Measurements from ENCODE around the gene ALX4.

GRCh38 chr11:44340656-44341055 lies 30.7 kb upstream of the ALX4 start:
- no peak for TF ChIP-seq ZNF24 (tag by site-specific recombination; IDR thresholded peaks at IDR 0.05)
- TF ChIP-seq CTCF (tag by site-specific recombination; IDR thresholded peaks at IDR 0.05) = no peak
- no peak for TF ChIP-seq ZNF184 (tag by site-specific recombination; IDR thresholded peaks at IDR 0.05)
- TF ChIP-seq, protein P1, sequence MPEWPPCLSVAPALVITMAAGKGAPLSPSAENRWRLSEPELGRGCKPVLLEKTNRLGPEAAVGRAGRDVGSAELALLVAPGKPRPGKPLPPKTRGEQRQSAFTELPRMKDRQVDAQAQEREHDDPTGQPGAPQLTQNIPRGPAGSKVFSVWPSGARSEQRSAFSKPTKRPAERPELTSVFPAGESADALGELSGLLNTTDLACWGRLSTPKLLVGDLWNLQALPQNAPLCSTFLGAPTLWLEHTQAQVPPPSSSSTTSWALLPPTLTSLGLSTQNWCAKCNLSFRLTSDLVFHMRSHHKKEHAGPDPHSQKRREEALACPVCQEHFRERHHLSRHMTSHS (tag by site-specific recombination; IDR thresholded peaks at IDR 0.05) = no peak
- TF ChIP-seq ATF2 (tag by site-specific recombination; IDR thresholded peaks at IDR 0.05; ENCODE audit: low read depth) = no peak
- TF ChIP-seq ZNF18 (tag by site-specific recombination; IDR thresholded peaks at IDR 0.05) = no peak
- TF ChIP-seq ZNF561 (tag by site-specific recombination; IDR thresholded peaks at IDR 0.05; ENCODE audit: borderline replicate concordance) = no peak
- TF ChIP-seq ZBTB7A (tag by site-specific recombination; IDR thresholded peaks at IDR 0.05; ENCODE audit: low read depth) = no peak
- TF ChIP-seq, protein P2, sequence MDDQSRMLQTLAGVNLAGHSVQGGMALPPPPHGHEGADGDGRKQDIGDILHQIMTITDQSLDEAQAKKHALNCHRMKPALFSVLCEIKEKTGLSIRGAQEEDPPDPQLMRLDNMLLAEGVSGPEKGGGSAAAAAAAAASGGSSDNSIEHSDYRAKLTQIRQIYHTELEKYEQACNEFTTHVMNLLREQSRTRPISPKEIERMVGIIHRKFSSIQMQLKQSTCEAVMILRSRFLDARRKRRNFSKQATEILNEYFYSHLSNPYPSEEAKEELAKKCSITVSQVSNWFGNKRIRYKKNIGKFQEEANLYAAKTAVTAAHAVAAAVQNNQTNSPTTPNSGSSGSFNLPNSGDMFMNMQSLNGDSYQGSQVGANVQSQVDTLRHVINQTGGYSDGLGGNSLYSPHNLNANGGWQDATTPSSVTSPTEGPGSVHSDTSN (CRISPR knock-in tag; IDR thresholded peaks at IDR 0.05) = no peak
- no peak for TF ChIP-seq TCF7L2 (IDR thresholded peaks at IDR 0.05; ENCODE audit: borderline replicate concordance, low read depth, low read length)
- no peak for TF ChIP-seq ZNF311 (tag by site-specific recombination; IDR thresholded peaks at IDR 0.05; ENCODE audit: borderline replicate concordance)
- no peak for TF ChIP-seq ZXDB (tag by site-specific recombination; IDR thresholded peaks at IDR 0.05)
